ENCODE measurements around the gene PCDHAC2. TPM values are rescaled to one million over a fixed set of nuclear protein-coding genes. Genes with fewer than 3 reads are reported as not detected.

Gene PCDHAC2
- total RNA-seq, 1 donor from 2014 or later: 1.9 TPM

- Mint-ChIP-seq H3K36me3 (ENCODE audit: low read depth) (peaks cover 5% of the 10 kb centered on the region), H3K4me3 (peak overlapping the region; percentile 58), H3K27ac (ENCODE audit: unreplicated experiment) (no peak overlapping the region), H3K27me3 (ENCODE audit: low read depth) (no peaks in the 10 kb centered on the region), H3K4me1 (peaks cover 44% of the 10 kb centered on the region), H3K9me3 (no peaks in the 10 kb centered on the region)
- TF ChIP-seq, protein P1, sequence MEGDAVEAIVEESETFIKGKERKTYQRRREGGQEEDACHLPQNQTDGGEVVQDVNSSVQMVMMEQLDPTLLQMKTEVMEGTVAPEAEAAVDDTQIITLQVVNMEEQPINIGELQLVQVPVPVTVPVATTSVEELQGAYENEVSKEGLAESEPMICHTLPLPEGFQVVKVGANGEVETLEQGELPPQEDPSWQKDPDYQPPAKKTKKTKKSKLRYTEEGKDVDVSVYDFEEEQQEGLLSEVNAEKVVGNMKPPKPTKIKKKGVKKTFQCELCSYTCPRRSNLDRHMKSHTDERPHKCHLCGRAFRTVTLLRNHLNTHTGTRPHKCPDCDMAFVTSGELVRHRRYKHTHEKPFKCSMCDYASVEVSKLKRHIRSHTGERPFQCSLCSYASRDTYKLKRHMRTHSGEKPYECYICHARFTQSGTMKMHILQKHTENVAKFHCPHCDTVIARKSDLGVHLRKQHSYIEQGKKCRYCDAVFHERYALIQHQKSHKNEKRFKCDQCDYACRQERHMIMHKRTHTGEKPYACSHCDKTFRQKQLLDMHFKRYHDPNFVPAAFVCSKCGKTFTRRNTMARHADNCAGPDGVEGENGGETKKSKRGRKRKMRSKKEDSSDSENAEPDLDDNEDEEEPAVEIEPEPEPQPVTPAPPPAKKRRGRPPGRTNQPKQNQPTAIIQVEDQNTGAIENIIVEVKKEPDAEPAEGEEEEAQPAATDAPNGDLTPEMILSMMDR (conservative IDR thresholded peaks at IDR 0.05): no peak
- no peak for DNase-seq (ENCODE audit: low read depth, low spot score)
Observed at GRCh38 chr5:141003791-141004611, 37.7 kb downstream of the PCDHAC2 start.

GRCh38 chr5:141007791-141008190 lies 41.5 kb downstream of the PCDHAC2 start:
- Mint-ChIP-seq H3K27ac (ENCODE audit: unreplicated experiment) (no peak overlapping the region), H3K27me3 (ENCODE audit: low read depth) (no peaks in the 10 kb centered on the region), H3K4me1 (peaks cover 14% of the 10 kb centered on the region), H3K4me3 (peak overlapping the region; percentile 12), H3K36me3 (ENCODE audit: low read depth) (peaks cover 15% of the 10 kb centered on the region), H3K9me3 (no peaks in the 10 kb centered on the region)
- DNase-seq (ENCODE audit: low read depth, low spot score): no peak
- TF ChIP-seq, protein P1 (conservative IDR thresholded peaks at IDR 0.05): no peak

GRCh38 chr5:141010047-141010793 lies 43.9 kb downstream of the PCDHAC2 start:
- H3K27me3 Mint-ChIP-seq (ENCODE audit: low read depth): no peaks in the 10 kb centered on the region
- H3K27ac Mint-ChIP-seq (ENCODE audit: unreplicated experiment): peak overlapping the region; percentile 86
- DNase-seq (ENCODE audit: low read depth, low spot score): no peak
- peaks cover 15% of the 10 kb centered on the region for H3K36me3 Mint-ChIP-seq (ENCODE audit: low read depth)
- no peaks in the 10 kb centered on the region for H3K9me3 Mint-ChIP-seq
- H3K4me1 Mint-ChIP-seq: no peaks in the 10 kb centered on the region
- no peak overlapping the region for H3K4me3 Mint-ChIP-seq
- TF ChIP-seq, protein P1 (conservative IDR thresholded peaks at IDR 0.05): no peak

- Mint-ChIP-seq H3K4me3 (no peak overlapping the region), H3K36me3 (ENCODE audit: low read depth) (no peaks in the 10 kb centered on the region), H3K27ac (ENCODE audit: unreplicated experiment) (no peak overlapping the region), H3K4me1 (no peaks in the 10 kb centered on the region), H3K9me3 (no peaks in the 10 kb centered on the region), H3K27me3 (ENCODE audit: low read depth) (no peaks in the 10 kb centered on the region)
- no peak for DNase-seq (ENCODE audit: low read depth, low spot score)
- TF ChIP-seq, protein P1 (conservative IDR thresholded peaks at IDR 0.05): no peak
Observed at GRCh38 chr5:141017943-141018342, 51.7 kb downstream of the PCDHAC2 start.

Other genes starting within 250 kb of the PCDHAC2 start
- 0.07 TPM in 1 of 2 replicates, not detected in the other for gene PCDHA1, start 180.3 kb upstream of the PCDHAC2 start, total RNA-seq
- 1.2 TPM in 2 replicates for gene PCDHA2, start 171.6 kb upstream of the PCDHAC2 start, total RNA-seq
- gene PCDHA3, start 165.4 kb upstream of the PCDHAC2 start, total RNA-seq: 0.32 and 0.37 TPM in 2 replicates
- 9.0 and 9.9 TPM in 2 replicates for gene PCDHA4, start 159.4 kb upstream of the PCDHAC2 start, total RNA-seq
- 1.3 and 1.4 TPM in 2 replicates for gene PCDHA5, start 144.9 kb upstream of the PCDHAC2 start, total RNA-seq
- 11.4 and 12.1 TPM in 2 replicates for gene PCDHA6, start 138.5 kb upstream of the PCDHAC2 start, total RNA-seq
- gene PCDHA7, start 132.2 kb upstream of the PCDHAC2 start, total RNA-seq: 1.9 and 2.3 TPM in 2 replicates
- gene PCDHA8, start 125.3 kb upstream of the PCDHAC2 start, total RNA-seq: 1.9 and 2.3 TPM in 2 replicates
- 1.4 TPM in 2 replicates for gene PCDHA9, start 118.1 kb upstream of the PCDHAC2 start, total RNA-seq
- 7.3 and 7.4 TPM in 2 replicates for gene PCDHA10, start 110.6 kb upstream of the PCDHAC2 start, total RNA-seq
- 6.5 and 6.8 TPM in 2 replicates for gene PCDHA11, start 97.5 kb upstream of the PCDHAC2 start, total RNA-seq
- 5.5 and 6.6 TPM in 2 replicates for gene PCDHA12, start 91.2 kb upstream of the PCDHAC2 start, total RNA-seq
- gene PCDHA13, start 84.4 kb upstream of the PCDHAC2 start, total RNA-seq: 1.2 and 1.3 TPM in 2 replicates
- 4.1 and 4.4 TPM in 2 replicates for gene PCDHAC1, start 40.2 kb upstream of the PCDHAC2 start, total RNA-seq
- 0.14 and 0.23 TPM in 2 replicates for gene PCDHB1, start 84.9 kb downstream of the PCDHAC2 start, total RNA-seq
- gene PCDHB2, start 128.1 kb downstream of the PCDHAC2 start, total RNA-seq: 52.6 and 57.8 TPM in 2 replicates
- gene PCDHB3, start 134.0 kb downstream of the PCDHAC2 start, total RNA-seq: 5.4 and 5.7 TPM in 2 replicates
- 2.6 and 2.7 TPM in 2 replicates for gene PCDHB4, start 155.3 kb downstream of the PCDHAC2 start, total RNA-seq
- 3.0 and 3.3 TPM in 2 replicates for gene PCDHB5, start 168.7 kb downstream of the PCDHAC2 start, total RNA-seq
- gene PCDHB6, start 183.6 kb downstream of the PCDHAC2 start, total RNA-seq: 0.64 and 0.70 TPM in 2 replicates
- gene PCDHB7, start 206.2 kb downstream of the PCDHAC2 start, total RNA-seq: 0.39 and 0.58 TPM in 2 replicates
- 1.3 and 1.8 TPM in 2 replicates for gene PCDHB8, start 211.3 kb downstream of the PCDHAC2 start, total RNA-seq
- gene PCDHB16, start 215.9 kb downstream of the PCDHAC2 start, total RNA-seq: 11.4 and 12.6 TPM in 2 replicates
- 5.5 and 7.0 TPM in 2 replicates for gene PCDHB9, start 220.7 kb downstream of the PCDHAC2 start, total RNA-seq
- 5.2 and 5.5 TPM in 2 replicates for gene PCDHB10, start 225.9 kb downstream of the PCDHAC2 start, total RNA-seq
- gene PCDHB11, start 233.2 kb downstream of the PCDHAC2 start, total RNA-seq: 2.7 and 3.6 TPM in 2 replicates
- 3.1 TPM in 2 replicates for gene PCDHB12, start 242.2 kb downstream of the PCDHAC2 start, total RNA-seq
- gene PCDHB13, start 247.4 kb downstream of the PCDHAC2 start, total RNA-seq: 3.6 TPM in 2 replicates

Data from neural crest cell (in vitro differentiated cells).